GM18499 (cell line): ENCODE data around the gene CFAP100.

Experiments
- ATAC-seq: cut with Tn5 transposase; IDR thresholded peaks from one replicate; pipeline ENCODE4 v1.9.1; 2021; ENCODE audit warnings: moderate number of reproducible peaks; ENCODE audit not compliant: insufficient read depth, unreplicated experiment

Gene CFAP100

GRCh38 chr3:126356373-126357264, 38.1 kb upstream of the CFAP100 start:
- no peak for ATAC-seq

DNA sequence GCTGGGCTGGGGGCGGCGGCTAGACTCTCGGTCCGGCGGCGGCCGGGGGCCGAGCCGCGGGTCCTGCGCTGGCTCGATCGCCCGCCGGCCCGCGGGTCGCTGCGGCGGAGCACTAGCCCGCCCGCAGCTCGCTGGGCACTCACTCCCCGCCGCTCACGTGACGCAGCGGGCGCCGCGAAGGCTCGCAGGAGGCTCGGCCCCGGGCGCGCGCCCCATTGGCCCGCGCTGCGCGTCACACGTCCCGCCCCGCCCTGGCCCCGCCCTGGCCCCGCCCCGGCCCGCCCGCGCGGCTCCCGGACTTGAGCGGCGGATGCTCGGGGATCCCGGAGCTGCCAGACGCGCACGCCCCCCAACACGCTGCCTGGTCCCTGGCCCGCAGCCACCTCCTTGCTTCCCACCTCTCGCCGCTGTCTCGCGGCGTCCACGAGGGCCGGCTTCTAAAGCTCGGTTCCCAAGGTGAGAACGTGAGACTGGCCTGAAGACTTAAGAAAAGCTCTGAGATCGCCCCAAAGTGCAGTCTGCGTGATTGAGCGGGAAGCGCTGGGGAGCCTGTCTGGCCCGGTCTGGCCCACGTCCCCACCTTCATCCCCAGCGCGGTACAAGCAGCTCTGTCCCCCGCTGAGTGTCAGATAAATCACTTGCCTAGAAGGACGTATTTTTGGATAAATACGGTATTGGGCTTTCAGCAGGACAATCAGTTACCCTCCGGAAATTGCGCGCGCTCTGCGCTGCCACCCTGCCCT, 37.2 kb upstream of the CFAP100 start, which contains the start of gene KLF15:
Gene KLF15, minus strand, starts transcription at position 114 of the 743 bp plus-strand sequence. CDS start 4,486 bp downstream, outside the sequence.
- ATAC-seq: no peak

DNA sequence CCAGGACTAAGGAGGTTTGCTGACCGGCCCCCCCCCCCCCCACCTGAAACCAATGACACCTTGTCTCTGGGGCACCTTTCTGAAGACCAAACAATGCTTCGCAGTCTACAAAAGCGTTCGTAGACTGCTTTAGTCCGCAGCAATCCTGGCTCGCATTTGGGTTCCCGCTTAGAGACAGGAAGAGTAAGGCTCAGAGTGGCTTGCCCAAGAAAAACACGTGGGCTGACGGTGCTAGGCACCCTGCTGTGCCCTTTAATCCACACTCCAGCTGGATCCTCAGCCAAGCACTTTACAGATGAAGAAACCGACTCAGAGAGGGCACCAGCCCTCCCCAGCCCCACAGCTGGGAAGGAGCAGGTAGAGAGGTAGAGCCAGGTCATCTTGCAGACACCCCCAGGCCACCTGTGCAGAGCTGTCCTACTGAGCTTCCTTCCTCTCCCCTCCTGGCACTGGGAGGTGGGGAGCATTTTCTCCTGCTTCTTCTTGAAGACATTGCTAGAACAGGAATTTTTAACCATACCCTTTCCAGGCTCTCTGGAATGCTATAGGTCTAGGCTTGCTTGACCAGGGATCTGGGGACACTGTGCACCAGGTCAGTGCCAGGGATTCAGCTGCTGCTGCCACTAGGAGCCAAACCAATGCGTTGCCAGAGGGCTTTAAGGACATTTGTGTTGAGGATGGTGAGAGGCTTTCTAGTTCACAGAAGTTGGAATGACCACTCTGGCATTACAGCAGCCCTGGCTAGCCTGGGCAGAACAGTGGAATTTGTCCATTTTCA, 36.5 kb upstream of the CFAP100 start:
- ATAC-seq: no peak

GRCh38 chr3:126358816-126359181, 35.9 kb upstream of the CFAP100 start:
- ATAC-seq: no peak

GRCh38 chr3:126360046-126360713, 34.5 kb upstream of the CFAP100 start:
- no peak for ATAC-seq

DNA sequence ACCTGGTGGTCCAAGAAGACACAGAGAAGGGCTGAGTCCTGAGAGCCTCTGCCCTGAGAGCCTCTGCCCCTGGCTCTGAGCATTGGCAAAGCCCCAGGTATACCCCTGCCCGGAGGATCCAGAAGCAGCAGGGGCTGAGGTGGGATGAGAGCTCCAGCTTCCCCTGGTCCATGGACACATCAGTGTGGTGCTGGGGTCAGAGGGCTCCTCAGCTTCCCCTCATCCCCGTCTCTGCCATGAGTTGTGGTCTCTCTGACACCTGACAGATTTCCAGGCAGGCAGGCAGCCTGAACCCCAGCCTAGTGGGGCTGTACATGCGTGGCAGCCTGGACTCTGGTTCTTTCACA, 34.0 kb upstream of the CFAP100 start:
- ATAC-seq: no peak

DNA sequence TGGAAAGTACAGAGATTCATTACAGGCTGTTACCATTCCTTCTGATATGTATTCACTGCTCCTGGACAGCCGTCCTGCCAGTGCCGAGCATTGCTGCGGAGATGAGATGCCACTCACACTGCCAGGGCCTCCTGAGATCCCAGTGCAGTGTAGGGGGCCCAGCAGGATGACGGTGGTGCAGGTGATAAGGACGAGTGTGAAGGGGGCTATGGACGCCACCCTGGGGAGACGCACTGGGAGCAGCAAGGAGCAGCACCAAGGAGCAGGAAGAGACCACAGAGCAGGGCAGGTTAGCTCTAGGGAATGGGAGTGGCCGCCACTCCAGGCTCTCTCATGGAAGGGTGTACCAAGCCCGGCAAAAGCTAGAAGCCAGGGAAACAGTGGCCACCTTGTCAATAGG, 33.5 kb upstream of the CFAP100 start:
- ATAC-seq: no peak

GRCh38 chr3:126364130-126364695, 30.5 kb upstream of the CFAP100 start:
- ATAC-seq: no peak

- ATAC-seq: no peak
Measured at GRCh38 chr3:126364731-126365301, 29.9 kb upstream of the CFAP100 start.

- ATAC-seq: no peak
Measured at GRCh38 chr3:126365351-126366277, 29.1 kb upstream of the CFAP100 start.

DNA sequence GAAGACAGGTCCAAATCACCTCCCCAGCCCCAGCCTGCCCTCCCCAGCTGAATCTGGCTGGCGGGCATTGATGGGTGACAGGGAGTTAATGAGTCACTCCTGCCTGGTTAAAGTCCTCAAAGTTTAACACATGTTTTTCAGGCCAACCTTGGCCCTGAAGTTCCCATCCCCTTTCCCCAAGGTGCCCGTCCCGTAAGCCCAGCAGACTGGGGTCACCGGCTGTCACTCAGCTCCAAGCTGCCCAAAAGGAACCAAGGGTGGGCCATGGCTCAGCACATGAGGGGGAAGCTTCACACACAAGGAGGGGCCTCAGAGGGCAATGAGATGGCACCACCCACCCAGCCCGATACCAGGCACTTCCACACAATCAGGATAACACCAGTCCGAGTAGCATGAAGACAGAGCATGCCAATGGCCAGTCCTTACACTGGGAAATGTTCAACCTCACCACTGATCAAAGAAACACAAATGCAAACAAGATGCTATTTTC, 27.3 kb upstream of the CFAP100 start:
- ATAC-seq: no peak

- ATAC-seq: no peak
Measured at GRCh38 chr3:126369490-126369889, 25.2 kb upstream of the CFAP100 start.

DNA sequence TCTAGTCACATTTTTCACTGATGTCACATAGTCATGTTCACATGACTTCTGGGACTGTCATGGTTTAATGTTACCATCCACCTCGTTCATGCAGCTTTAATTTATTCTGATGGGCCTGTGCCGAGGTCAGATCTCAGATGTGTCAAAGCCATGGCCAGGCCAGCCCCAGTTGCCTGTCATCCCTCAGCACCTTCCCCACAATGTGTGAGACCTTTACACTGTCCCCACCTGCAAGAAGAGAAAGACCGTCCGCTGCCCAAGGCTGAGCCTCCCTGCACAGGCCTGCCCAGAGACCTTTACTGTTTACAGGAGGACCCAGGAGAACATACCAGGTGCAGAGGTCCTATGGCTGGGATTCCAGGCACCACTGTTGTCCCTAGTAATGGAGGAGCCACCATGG, 24.7 kb upstream of the CFAP100 start:
- ATAC-seq: no peak

- no peak for ATAC-seq
Measured at GRCh38 chr3:126370606-126371005, 24.1 kb upstream of the CFAP100 start.

GRCh38 chr3:126371096-126371705, 23.5 kb upstream of the CFAP100 start:
- ATAC-seq: no peak

DNA sequence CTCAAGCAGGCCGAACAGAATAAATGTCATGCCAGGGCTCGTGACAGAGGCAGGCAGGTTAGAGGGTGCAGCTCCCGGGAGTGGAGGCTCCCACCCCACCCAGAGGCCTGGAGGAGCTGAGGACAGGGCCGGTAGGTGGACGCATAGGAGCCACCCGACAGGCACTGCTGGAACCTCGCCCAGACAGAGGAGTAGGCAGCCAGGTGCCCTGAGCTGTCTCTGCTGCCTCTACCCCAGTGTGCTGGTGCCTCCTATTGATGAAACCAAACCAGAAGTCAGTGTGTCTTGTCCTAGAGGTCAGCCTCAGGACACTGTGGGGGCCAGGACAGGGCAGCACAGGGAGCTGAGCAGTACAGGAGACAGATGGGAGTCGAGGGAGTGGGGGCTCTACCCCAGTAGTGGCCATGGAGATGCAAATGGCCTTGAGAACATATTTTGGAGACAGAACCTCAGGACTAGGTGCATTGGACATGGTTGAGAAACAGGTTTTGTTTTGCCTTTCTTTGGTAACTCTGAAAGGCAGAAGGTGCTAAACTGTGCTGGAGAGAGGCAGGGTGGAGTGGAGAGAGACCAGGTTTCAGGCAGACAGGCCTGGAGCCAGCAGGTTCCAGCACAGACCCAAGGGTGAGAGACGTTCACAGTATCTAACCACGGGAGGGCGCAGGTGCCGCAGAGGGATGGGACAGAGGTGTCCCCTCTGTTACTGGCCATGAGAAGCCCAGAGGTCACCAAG, 22.1 kb upstream of the CFAP100 start:
- ATAC-seq: no peak

DNA sequence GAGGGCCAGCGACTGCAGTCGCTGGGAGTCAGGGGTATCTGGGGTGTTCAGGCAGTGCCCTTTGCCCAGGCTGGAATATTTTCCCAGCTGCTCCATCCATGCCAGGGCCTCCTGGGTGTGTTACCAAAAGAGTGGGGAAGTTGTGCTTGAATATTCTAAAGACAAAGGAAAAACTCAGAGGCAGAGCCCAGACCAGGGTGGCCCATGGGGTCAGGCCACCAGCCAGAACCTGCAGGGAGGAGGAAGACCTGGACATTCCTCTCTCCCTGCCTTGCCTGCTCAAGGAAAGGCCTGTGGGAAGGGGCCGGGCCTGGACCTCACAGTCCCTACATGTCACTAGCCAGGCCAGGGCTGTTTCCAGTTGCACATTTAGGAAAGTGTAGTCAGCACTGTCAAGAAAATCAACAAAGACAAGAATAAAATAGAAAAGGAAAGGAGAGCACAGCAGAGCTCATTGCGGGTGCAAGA, 21.5 kb upstream of the CFAP100 start:
- ATAC-seq: no peak
